GM23338 (cell line): ENCODE results near the gene ERI3. TPM values are rescaled to one million over a fixed set of nuclear protein-coding genes. Genes with fewer than 3 reads are reported as not detected.
A peak's percentile ranks its signal among the peaks of the same experiment; 100 is the strongest.

Experiments used
- ATAC-seq: fragments of 200-7000 bp; cut with Tn5 transposase; 3 replicates; pipeline ENCODE4 v1.9.1; 2020
- DNase-seq: peaks from one replicate; pipeline ENCODE4 v3.0.0-alpha.2; 2015; ENCODE audit warnings: low spot score
- H2AFZ ChIP-seq: fragments of 200-600 bp; sonication (generic); 2 replicates; pipeline ENCODE4 v1.8.0; 2016; ENCODE audit warnings: antibody characterized with exemption, mild to moderate bottlenecking, moderate library complexity
- H3F3A ChIP-seq: fragments of 200-600 bp; sonication (generic); replicated peaks from 2 replicates; pipeline ENCODE4 v1.8.0; 2017; ENCODE audit warnings: antibody characterized with exemption, mixed run types, low read depth
- H3K27ac ChIP-seq: fragments of 200-600 bp; sonication (generic); 2 replicates; pipeline ENCODE4 v1.6.1; 2016; ENCODE audit warnings: low read depth
- H3K27me3 ChIP-seq: fragments of 200-600 bp; sonication (generic); 2 replicates; pipeline ENCODE4 v1.8.0; 2016; ENCODE audit warnings: mild to moderate bottlenecking, mixed run types, moderate library complexity; ENCODE audit not compliant: insufficient read depth
- H3K36me3 ChIP-seq: fragments of 200-600 bp; sonication (generic); 2 replicates; pipeline ENCODE4 v1.8.0; 2016; ENCODE audit warnings: mild to moderate bottlenecking; ENCODE audit not compliant: insufficient read depth
- H3K4me1 ChIP-seq: fragments of 200-600 bp; sonication (generic); 2 replicates; pipeline ENCODE4 v1.8.0; 2016; ENCODE audit warnings: mild to moderate bottlenecking, moderate library complexity; ENCODE audit not compliant: insufficient read depth
- H3K4me2 ChIP-seq: fragments of 200-600 bp; sonication (generic); 2 replicates; pipeline ENCODE4 v1.7.1; 2017; ENCODE audit warnings: mixed run types
- H3K4me3 ChIP-seq: fragments of 200-600 bp; sonication (generic); 2 replicates; pipeline ENCODE4 v1.6.1; 2016; ENCODE audit warnings: mixed run types
- H3K79me2 ChIP-seq: fragments of 200-600 bp; sonication (generic); replicated peaks from 2 replicates; pipeline ENCODE4 v1.8.0; 2017; ENCODE audit warnings: mild to moderate bottlenecking; ENCODE audit not compliant: insufficient read depth
- H3K9me2 ChIP-seq: fragments of 200-600 bp; sonication (generic); 2 replicates; pipeline ENCODE4 v1.8.0; 2017; ENCODE audit not compliant: insufficient read depth
- H4K20me1 ChIP-seq: fragments of 200-600 bp; sonication (generic); replicated peaks from 2 replicates; pipeline ENCODE4 v1.8.0; 2017; ENCODE audit warnings: mild to moderate bottlenecking; ENCODE audit not compliant: insufficient read depth
- H3K27ac Mint-ChIP-seq: 2 replicates; pipeline ENCODE4 v1.8.0; 2020; ENCODE audit warnings: inconsistent platforms, mild to moderate bottlenecking, moderate library complexity, mixed read lengths
- H3K27me3 Mint-ChIP-seq: 3 replicates; pipeline ENCODE4 v1.8.0; 2022; ENCODE audit warnings: low read depth, mild to moderate bottlenecking, moderate library complexity, mixed read lengths, inconsistent platforms; ENCODE audit not compliant: insufficient read depth, poor library complexity
- H3K36me3 Mint-ChIP-seq: 3 replicates; pipeline ENCODE4 v1.8.0; 2021; ENCODE audit warnings: low read depth, mild to moderate bottlenecking, inconsistent platforms, moderate library complexity, mixed read lengths
- H3K4me1 Mint-ChIP-seq: 3 replicates; pipeline ENCODE4 v1.8.0; 2020; ENCODE audit warnings: mild to moderate bottlenecking, inconsistent platforms, mixed read lengths
- H3K4me3 Mint-ChIP-seq: 3 replicates; pipeline ENCODE4 v1.8.0; 2021; ENCODE audit warnings: moderate library complexity, mild to moderate bottlenecking, inconsistent platforms, mixed read lengths
- H3K9me3 Mint-ChIP-seq: 3 replicates; pipeline ENCODE4 v1.8.0; 2020; ENCODE audit warnings: moderate library complexity, mild to moderate bottlenecking, inconsistent platforms, mixed read lengths
- CREB1 ChIP-seq: fragments of 250-450 bp; sonication (Bioruptor Pico); IDR thresholded peaks from 2 replicates; pipeline ENCODE4 v1.5.0; 2020; ENCODE audit warnings: low read depth, mild to moderate bottlenecking, moderate library complexity
- EZH2 ChIP-seq: fragments of 200-600 bp; sonication (generic); IDR thresholded peaks from one replicate; pipeline ENCODE4 v1.8.0; 2017; ENCODE audit warnings: antibody characterized with exemption, mild to moderate bottlenecking, low read depth; ENCODE audit not compliant: unreplicated experiment
- EZH2phosphoT487 ChIP-seq: fragments of 200-600 bp; sonication (generic); IDR thresholded peaks from one replicate; pipeline ENCODE4 v1.8.1; 2018; ENCODE audit warnings: antibody characterized with exemption; ENCODE audit not compliant: unreplicated experiment
- JUNB ChIP-seq: IDR thresholded peaks from one replicate; pipeline ENCODE4 v1.6.1; 2016; ENCODE audit warnings: antibody characterized with exemption; ENCODE audit not compliant: unreplicated experiment
- NANOG ChIP-seq: IDR thresholded peaks from 2 replicates; pipeline ENCODE4 v1.6.1; 2016; ENCODE audit warnings: antibody characterized with exemption, borderline replicate concordance
- ZNF114 ChIP-seq: fragments of 250-450 bp; sonication (Bioruptor Pico); IDR thresholded peaks from 2 replicates; pipeline ENCODE4 v1.5.0; 2020; ENCODE audit warnings: mild to moderate bottlenecking, moderate library complexity
- ZNF331 ChIP-seq: fragments of 250-450 bp; sonication (Bioruptor Pico); IDR thresholded peaks from 2 replicates; pipeline ENCODE4 v1.5.0; 2020; ENCODE audit warnings: low read depth, mild to moderate bottlenecking, moderate library complexity
- polyA plus RNA-seq: library from polyadenylated mRNA; unstranded; fragments of >200 nt; fragmentation: Nextera tagmentation; extraction: Ambion mirVana; gene quantifications from 2 replicates; pipeline ENCODE4 v1.2.1, GENCODE V29; 2016
- total RNA-seq: library from RNA; depleted of rRNA; stranded (reverse); fragments of >200 nt; shearing (Covaris generic); gene quantifications from 2 replicates; pipeline ENCODE4 v1.2.3, GENCODE V29; 2014
- TF ChIP-seq, protein P1 (sequence below), 2 experiments: fragments of 200-600 bp in 1 of 2; sonication (generic) in 1 of 2; conservative IDR thresholded peaks; 2 replicates each; pipeline versions ENCODE4 v1.5.1 to v1.6.1; 2016 to 2017; ENCODE audit warnings: antibody characterized with exemption in 2 of 2, low read depth in 2 of 2, mild to moderate bottlenecking in 2 of 2, moderate library complexity in 1 of 2

ERI3 gene
- total and polyA plus RNA-seq, 2 experiments from 2014 or later = 63.0 to 70.1 TPM

DNA sequence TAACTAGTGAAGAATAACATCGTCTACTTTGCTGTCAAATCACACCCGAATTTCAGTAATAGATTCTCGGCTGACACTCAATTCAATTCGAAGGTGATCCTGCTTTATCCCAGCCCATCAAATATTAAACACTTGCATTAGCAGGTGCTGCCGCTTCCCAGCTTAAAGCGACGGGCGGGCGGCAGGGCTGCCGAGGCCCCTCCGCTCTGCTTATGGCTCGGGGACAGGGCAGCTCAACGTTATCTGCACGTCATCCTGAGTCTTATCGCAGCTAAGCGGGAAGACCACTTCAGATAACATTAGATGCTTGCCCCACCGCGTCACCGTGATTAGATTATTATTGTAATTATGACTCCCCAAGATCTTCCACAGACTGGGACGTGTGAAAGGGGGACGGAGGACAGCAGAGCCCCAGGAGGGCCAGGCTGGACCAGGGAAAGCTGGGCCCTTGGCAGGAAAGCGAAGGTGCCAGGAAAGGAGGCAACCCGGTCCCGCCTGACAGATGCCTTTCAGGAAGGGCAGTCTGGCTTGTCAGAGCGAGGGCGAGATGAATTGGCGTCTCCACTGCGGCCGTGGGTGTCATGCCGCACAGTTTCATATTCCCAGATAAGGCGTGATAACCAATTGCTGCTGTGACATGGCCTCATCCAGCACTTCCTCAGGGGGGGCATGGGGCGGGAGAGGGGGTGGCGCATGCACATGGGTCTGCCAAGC is 104.8 kb downstream of the ERI3 start:
- no peak overlapping the region for H3K4me2 ChIP-seq
- H3K79me2 ChIP-seq = no peaks in the 10 kb centered on the region
- H3K4me1 ChIP-seq = no peaks in the 10 kb centered on the region
- no peaks in the 10 kb centered on the region for H3F3A ChIP-seq
- no peak; the same call in 2 of the 3 replicates for ATAC-seq
- no peak for DNase-seq
- Mint-ChIP-seq H3K36me3 (peaks cover 3% of the 10 kb centered on the region; the same call in 1 of the 3 replicates), H3K4me3 (no peak overlapping the region), H3K4me1 (peaks cover 15% of the 10 kb centered on the region), H3K9me3 (no peaks in the 10 kb centered on the region), H3K27ac (no peak overlapping the region), H3K27me3 (peaks cover 7% of the 10 kb centered on the region)
- H2AFZ ChIP-seq = no peak overlapping the region
- H3K36me3 ChIP-seq = no peaks in the 10 kb centered on the region
- H3K9me2 ChIP-seq = no peaks in the 10 kb centered on the region
- H3K4me3 ChIP-seq = no peak overlapping the region
- H4K20me1 ChIP-seq = peaks cover 3% of the 10 kb centered on the region; the same call in 1 of the 2 replicates
- no peak overlapping the region for H3K27ac ChIP-seq
- no peaks in the 10 kb centered on the region for H3K27me3 ChIP-seq
- TF ChIP-seq CREB1 (CRISPR knock-in tag) = no peak
- TF ChIP-seq, protein P1, sequence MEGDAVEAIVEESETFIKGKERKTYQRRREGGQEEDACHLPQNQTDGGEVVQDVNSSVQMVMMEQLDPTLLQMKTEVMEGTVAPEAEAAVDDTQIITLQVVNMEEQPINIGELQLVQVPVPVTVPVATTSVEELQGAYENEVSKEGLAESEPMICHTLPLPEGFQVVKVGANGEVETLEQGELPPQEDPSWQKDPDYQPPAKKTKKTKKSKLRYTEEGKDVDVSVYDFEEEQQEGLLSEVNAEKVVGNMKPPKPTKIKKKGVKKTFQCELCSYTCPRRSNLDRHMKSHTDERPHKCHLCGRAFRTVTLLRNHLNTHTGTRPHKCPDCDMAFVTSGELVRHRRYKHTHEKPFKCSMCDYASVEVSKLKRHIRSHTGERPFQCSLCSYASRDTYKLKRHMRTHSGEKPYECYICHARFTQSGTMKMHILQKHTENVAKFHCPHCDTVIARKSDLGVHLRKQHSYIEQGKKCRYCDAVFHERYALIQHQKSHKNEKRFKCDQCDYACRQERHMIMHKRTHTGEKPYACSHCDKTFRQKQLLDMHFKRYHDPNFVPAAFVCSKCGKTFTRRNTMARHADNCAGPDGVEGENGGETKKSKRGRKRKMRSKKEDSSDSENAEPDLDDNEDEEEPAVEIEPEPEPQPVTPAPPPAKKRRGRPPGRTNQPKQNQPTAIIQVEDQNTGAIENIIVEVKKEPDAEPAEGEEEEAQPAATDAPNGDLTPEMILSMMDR (conservative IDR thresholded peaks at IDR 0.05; ENCODE audit: low read depth in 2 of 2) = no peak
- no peak for TF ChIP-seq EZH2
- TF ChIP-seq ZNF331 = no peak
- no peak for TF ChIP-seq NANOG
- no peak for TF ChIP-seq JUNB
- no peak for TF ChIP-seq ZNF114 (CRISPR knock-in tag)
- TF ChIP-seq EZH2phosphoT487 = no peak

DNA sequence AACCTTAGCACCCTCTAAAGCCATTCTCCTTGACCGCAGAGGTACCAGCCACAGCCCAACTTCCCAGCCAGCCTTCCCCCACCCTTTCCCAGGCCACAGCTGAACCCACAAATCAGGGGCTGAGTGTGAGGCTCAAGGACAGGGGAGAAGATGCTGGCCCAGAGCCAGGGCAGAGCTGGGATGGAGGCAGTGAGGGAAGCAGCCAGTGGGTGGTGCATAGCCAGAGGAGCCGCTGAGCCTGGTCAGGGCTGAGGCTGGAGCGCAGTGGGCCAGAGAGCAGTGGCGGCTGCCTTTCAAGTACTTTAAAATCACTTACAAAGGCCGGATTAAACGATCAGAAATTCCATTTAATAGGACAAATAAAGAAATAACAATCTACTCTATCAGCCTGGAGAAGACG is 105.5 kb downstream of the ERI3 start:
- Histone ChIP-seq H3K79me2 (no peaks in the 10 kb centered on the region), H4K20me1 (peaks cover 3% of the 10 kb centered on the region; the same call in 1 of the 2 replicates), H3K9me2 (no peaks in the 10 kb centered on the region), H3K36me3 (no peaks in the 10 kb centered on the region), H3K27ac (no peak overlapping the region), H3F3A (no peaks in the 10 kb centered on the region), H3K4me1 (no peaks in the 10 kb centered on the region), H2AFZ (no peak overlapping the region), H3K4me2 (no peak overlapping the region), H3K27me3 (no peaks in the 10 kb centered on the region), H3K4me3 (no peak overlapping the region)
- Mint-ChIP-seq H3K27ac (no peak overlapping the region), H3K27me3 (peaks cover 10% of the 10 kb centered on the region), H3K4me1 (peaks cover 15% of the 10 kb centered on the region), H3K9me3 (no peaks in the 10 kb centered on the region), H3K36me3 (peaks cover 3% of the 10 kb centered on the region; the same call in 1 of the 3 replicates), H3K4me3 (no peak overlapping the region)
- DNase-seq (peak; percentile 38), ATAC-seq (peak; percentile 90)
- TF ChIP-seq ZNF114 (CRISPR knock-in tag) = no peak
- TF ChIP-seq, protein P1 (conservative IDR thresholded peaks at IDR 0.05; ENCODE audit: low read depth in 2 of 2) = peak in 1 of 2 experiments; percentile 34; a peak in 2 of 4 replicates
